Measurements from ENCODE around the gene NLRP13.

NLRP13 gene

DNA sequence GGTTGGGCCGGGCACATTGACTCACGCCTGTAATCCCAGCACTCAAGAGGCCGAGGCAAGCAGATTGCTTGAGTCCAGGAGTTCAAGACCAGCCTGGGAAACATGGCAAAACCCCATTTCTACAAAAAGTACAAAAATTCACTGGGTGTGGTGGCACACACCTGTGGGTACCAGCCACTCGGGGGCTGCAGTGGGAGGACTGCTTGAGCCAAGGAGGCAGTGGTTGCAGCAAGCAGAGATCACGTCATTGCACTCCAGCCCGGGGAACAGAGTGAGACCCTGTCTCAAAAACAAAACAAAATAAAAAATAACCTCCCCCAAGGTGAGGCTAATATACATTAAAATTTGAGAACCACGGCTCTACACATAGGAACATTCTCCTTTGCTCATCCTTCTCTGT lies 24.9 kb downstream of the NLRP13 start:
- intact Hi-C loops (cut with DNase I), result no loop called here
- DNase-seq, result no peak

DNA sequence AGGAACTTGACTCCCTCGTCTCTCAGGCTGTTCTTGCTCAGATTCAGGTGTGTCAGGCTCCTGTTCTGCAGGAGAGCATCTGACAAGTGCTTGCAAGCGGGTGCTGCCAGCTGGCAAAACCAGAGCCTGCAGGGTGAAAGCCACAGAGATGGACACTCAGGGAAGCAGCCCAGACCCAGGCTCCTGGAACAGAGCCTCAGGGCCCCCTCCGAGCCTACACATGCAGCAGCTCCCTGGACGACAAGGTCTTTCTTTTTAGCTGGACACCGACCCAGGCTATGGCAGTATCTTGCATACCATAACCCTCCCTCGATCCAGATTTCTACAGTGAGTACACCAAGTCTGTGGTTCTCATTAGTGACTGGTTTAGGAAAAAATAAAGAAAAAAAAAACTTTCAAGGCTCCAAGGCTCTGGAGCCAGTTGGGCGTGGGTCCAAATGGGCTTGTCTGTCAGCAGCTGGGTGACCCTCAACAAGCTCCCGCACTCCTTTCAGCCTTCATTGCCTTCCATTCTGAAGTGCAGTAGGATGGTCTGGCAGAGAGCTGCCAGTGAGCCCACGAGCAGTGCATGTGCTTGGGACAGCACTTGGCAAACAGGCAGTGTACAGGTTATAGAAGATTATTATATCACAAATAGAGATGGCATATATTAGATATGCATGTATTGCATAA lies 29.9 kb downstream of the NLRP13 start:
- DNase-seq, result no peak

DNA sequence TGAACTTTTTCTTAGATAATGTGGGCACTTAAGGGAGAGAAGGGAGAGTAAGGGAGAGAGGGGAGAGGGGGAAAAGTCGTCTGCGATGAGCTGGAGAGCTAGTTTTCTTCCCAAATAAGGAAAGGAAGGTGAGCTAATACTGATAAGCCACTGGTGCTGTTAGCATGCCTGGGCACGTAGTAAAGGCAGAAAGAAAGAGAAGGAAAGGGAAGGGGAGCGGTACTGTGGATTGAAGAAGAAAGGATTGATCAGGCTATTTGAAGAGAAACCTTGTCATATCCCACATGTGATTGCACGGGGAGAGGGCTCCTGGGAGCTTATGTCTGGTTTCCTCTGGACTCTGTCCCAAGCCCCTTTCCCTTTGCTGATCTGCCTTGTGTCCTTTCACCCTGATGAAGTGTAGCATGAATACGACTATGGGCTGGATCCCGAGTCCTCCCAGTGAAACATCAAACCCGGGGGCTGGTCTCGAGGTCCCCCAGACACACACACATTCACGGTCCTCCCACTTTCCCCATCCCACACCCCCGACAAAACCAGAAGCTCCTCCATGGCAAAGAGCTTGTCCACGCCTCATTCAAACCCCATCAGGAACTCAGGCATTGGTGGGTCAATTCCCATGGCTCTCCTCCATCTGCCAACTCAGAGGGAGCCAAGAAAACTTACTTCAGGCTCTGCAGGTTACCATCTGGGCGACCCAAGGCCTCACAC lies 30.6 kb downstream of the NLRP13 start:
- intact Hi-C loops (cut with DNase I), result no loop called here
- DNase-seq, result no peak

More for the DNA sequence above, 29.9 kb downstream of the NLRP13 start:
- intact Hi-C loops (cut with DNase I), result no loop called here

DNA sequence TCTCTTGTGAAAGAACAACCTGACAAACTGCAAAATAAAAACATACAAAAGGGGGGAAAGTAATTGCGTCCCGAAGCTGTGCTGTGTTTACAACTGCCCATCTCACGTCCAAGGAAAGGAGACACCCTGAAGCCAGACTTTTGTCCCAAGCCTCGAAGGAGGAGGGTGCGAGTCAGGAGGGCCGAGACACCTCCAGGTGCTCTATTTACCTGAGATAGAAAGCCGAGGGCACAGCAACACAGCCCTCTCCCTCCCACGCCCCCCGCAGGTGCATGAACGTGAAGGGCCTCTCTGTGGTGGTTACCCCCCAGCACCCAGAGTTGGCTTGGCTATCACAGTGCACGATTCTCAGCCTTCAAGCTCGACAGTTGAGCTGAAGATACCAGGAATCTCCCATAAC lies 33.2 kb downstream of the NLRP13 start:
- intact Hi-C loops (cut with DNase I), result no loop called here

DNA sequence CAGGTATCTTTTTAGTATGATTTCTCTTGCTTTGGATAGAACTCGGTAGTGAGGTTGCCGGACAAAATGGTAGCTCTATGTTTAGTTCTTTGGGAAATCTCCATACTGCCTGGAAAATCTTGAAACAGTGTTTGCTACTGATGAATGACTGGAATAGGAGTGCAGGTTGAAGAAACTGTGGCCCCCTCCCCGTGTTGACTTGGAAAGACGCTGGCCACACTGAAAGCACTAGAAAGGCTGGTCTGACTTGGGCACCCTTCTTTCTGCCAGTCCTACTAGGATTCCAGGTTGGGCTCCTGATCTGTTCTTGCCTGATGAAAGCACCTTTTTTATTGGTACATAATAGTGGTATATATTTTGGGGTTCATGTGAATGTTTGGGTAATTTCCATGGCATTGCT lies 49.5 kb downstream of the NLRP13 start:
- intact Hi-C loops (cut with DNase I), result no loop called here

More for the DNA sequence above, 33.2 kb downstream of the NLRP13 start:
- DNase-seq, result no peak

DNA sequence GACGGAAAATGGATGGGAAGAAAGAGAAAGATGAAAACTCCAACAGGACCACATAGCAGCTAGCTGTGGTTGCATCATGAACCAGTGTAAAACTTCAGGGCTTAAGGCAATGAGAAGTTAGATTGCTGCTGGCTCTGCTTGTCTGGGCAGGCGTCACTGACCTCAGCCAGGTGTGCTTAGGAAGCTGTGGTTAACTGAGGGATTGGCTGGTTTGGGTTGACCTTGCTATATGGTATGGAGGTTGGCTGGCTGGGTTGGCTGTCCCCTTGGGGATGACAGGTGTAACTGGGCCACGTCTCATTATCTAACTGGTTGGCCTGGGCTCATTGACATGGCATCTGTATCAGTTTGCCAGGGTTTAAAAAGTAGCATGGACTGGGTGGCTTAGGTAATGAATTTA lies 54.9 kb downstream of the NLRP13 start:
- intact Hi-C loops (cut with DNase I), result no loop called here
- no peak for DNase-seq

More for the DNA sequence above, 49.5 kb downstream of the NLRP13 start:
- DNase-seq, result no peak

- no peak for DNase-seq
- intact Hi-C loops (cut with DNase I), result no loop called here
Measured at GRCh38 chr19:55870736-55871135, 61.4 kb downstream of the NLRP13 start.

DNA sequence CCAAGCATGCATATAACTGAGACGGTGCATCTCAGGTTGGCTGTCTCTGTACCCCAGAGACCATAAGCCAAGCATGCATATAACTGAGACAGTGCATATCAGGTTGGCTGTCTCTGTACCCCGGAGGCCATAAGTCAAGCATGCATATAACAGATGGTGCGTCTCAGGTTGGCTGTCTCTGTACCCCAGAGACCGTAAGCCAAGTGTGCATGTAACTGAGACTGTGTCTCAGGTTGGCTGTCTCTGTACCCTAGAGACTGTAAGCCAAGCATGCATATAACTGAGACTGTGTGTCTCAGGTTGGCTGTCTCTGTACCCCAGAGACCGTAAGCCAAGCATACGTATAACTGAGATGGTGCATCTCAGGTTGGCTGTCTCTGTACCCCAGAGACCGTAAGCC lies 65.0 kb downstream of the NLRP13 start:
- intact Hi-C loops (cut with DNase I), result no loop called here
- no peak for DNase-seq

DNA sequence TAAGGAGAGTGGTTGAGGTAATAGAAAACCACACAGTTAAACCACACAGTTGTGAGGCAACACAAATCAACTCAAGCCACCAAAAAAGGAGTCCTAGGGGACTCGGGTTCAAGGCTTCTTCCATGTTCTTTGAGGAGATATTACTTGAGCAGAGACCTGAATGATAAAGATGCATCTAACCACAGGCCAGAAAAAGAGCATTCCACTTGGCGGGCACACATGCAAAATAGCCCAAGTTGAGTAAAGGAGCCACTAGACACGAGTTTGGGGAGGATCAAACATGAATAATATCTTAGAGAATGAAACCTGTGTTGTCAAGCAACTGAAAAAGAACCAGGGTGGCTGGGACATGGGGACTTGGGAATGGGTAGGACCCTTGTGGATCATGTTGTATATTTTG lies 65.6 kb downstream of the NLRP13 start:
- DNase-seq, result no peak
- intact Hi-C loops (cut with DNase I), result no loop called here

DNA sequence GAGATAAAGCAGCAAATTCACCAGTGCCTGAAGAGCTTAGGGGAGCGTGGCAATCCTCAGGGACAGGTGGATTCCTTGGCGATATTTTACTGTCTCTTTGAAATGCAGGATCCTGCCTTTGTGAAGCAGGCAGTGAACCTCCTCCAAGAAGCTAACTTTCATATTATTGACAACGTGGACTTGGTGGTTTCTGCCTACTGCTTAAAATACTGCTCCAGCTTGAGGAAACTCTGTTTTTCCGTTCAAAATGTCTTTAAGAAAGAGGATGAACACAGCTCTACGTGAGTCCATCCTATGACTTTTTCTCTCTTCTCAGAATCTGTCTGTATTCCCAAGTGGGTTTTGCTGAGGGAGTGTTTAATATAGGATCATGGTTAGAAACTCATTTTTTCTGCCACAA lies 73.2 kb downstream of the NLRP13 start:
- intact Hi-C loops (cut with DNase I), result no loop called here
- no peak for DNase-seq

GRCh38 chr19:55858401-55858800 lies 73.7 kb downstream of the NLRP13 start:
- DNase-seq, result no peak
- intact Hi-C loops (cut with DNase I), result no loop called here

GRCh38 chr19:55857974-55858373 lies 74.2 kb downstream of the NLRP13 start:
- DNase-seq, result no peak
- intact Hi-C loops (cut with DNase I), result no loop called here

DNA sequence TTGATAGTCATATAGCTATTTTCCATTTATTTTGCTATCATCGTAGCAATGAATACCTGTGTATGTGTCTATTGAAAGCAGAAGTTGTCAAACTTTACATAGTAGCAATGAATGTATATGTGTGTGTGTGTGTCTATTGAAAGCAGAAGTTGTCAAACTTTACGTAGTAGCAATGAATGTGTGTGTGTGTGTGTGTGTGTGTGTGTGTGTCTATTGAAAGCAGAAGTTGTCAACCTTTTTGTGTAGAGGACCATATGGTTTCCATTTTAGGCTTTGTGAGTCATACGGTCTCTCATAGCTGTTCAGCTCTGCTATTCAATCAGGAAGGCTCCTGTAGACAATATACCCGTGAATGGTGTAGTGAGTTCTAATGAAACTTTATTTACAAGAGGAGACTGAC lies 75.0 kb downstream of the NLRP13 start:
- no peak for DNase-seq
- intact Hi-C loops (cut with DNase I), result no loop called here

GRCh38 chr19:55855160-55855559 lies 77.0 kb downstream of the NLRP13 start:
- no peak for DNase-seq
- intact Hi-C loops (cut with DNase I), result no loop called here

All from posterior cingulate gyrus (tissue), 11 donors.